ENCODE data around the gene SUSD4. TPM values are rescaled to one million over a fixed set of nuclear protein-coding genes. Genes with fewer than 3 reads are reported as not detected.

Gene SUSD4
- total and polyA plus RNA-seq, 9 of the 15 experiments (the other 6 are each of a cell fraction or from before 2014, with no cell fraction given) = 0.06 to 1.7 (median 0.09) TPM; not detected in 4

DNA sequence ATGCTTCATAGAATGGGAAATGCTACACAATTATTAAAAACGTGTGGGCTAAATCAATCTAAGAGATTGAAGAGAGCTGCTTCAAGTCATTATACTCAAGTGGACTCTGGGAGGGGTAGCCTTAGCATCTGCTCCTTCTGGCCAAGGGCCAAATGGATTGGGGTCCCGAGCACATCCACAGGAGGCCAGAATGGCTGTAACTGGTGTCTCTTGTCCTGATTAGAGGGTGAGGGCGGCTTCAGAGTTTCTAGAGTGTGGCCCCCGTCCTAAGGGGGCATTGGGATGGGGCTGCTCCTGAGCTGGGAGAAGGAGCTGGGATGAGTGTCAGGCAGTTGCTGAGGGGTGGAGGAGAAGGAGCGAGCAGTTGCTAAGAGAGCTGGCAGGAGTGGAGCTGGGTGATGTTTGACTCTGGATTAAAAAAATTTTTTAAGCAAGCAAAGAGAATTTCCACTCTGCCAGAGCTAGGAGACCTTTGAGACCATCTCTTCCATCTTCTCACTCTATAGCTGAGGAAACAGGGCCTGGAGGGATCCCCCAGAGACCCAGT, 149.6 kb downstream of the SUSD4 start:
- ChIA-PET POLR2A (interaction anchor here (0.6 to 1.0 kb wide), 2 partner anchors 40 to 60 kb away, joined by 3 read pairs; no protein-coding TSS in a partner anchor), CTCF (ENCODE audit: low intra/inter-chr PET ratio) (no interaction called here)
- Histone ChIP-seq H3K4me2 (ENCODE audit: insufficient read depth, low read length) (no peak overlapping the region), H3K4me3 (no peak overlapping the region), H3K9ac (ENCODE audit: insufficient read depth in 1 of 2, low read depth in 2 of 2, low read length in 2 of 2) (0 out of 4 replicates have a peak overlapping the region, but pooled peaks of 1 of the 2 experiments have one; percentile 14), H3K79me2 (ENCODE audit: control insufficient read depth, insufficient read depth, low read length) (no peaks in the 10 kb centered on the region), H2AFZ (ENCODE audit: low read depth, low read length) (no peak overlapping the region), H3K4me1 (replicated peaks in 1 of 2; ENCODE audit: control insufficient read depth in 2 of 2, insufficient read depth in 2 of 2, low read length in 2 of 2) (peaks cover 0 to 19% of the 10 kb centered on the region in 2 experiments; a peak in 3 of 5 replicates), H3K9me1 (ENCODE audit: control insufficient read depth, insufficient read depth, low read length) (no peaks in the 10 kb centered on the region), H4K20me1 (replicated peaks; ENCODE audit: control insufficient read depth, insufficient read depth, low read length) (no peaks in the 10 kb centered on the region), H3K9me3 (replicated peaks; ENCODE audit: control insufficient read depth, insufficient read depth, low read depth, low read length) (no peaks in the 10 kb centered on the region), H3K27me3 (ENCODE audit: control insufficient read depth in 2 of 2, insufficient read depth in 2 of 2, low read length in 2 of 2) (no peaks in the 10 kb centered on the region; a peak in 1 of 5 replicates), H3K36me3 (ENCODE audit: control insufficient read depth, insufficient read depth, low read length) (no peaks in the 10 kb centered on the region), H3K27ac (ENCODE audit: extremely low read depth, low read depth, low read length) (no peak overlapping the region)
- TF ChIP-seq NFIC (IDR thresholded peaks at IDR 0.05) (peak; percentile 61), SRSF1 (IDR thresholded peaks at IDR 0.05; ENCODE audit: low read depth, low read length) (no peak)
- DNase-seq (ENCODE audit: extremely low read depth in 1 of 4, low spot score in 3 of 4) (no peak), FAIRE-seq (no peak), ATAC-seq (no peak)
- WGBS (ENCODE audit: insufficient coverage, low coverage, missing lambda C conversion rate) = 35% methylated on average over 5 of the region's 5 CpGs
- no TSS peak for BruUV-seq (replicated peaks)
- in situ Hi-C loops (cut with MboI) (no loop called here), intact Hi-C loops (cut with micrococcal nuclease) (no loop called here)

GRCh38 chr1:223212441-223212840, 151.5 kb downstream of the SUSD4 start:
- no peaks in the 10 kb centered on the region for H3K9me3 ChIP-seq (replicated peaks; ENCODE audit: control insufficient read depth, insufficient read depth, low read depth, low read length)
- no peaks in the 10 kb centered on the region for H3K36me3 ChIP-seq (ENCODE audit: control insufficient read depth, insufficient read depth, low read length)
- ATAC-seq (no peak), FAIRE-seq (no peak), DNase-seq (ENCODE audit: extremely low read depth in 1 of 4, low spot score in 3 of 4) (no peak)
- no peak overlapping the region for H2AFZ ChIP-seq (ENCODE audit: low read depth, low read length)
- CTCF ChIA-PET (ENCODE audit: low intra/inter-chr PET ratio) = no interaction called here
- intact Hi-C loops (cut with micrococcal nuclease) (no loop called here), in situ Hi-C loops (cut with MboI) (no loop called here)
- H3K9me1 ChIP-seq (ENCODE audit: control insufficient read depth, insufficient read depth, low read length) = no peaks in the 10 kb centered on the region
- H3K4me2 ChIP-seq (ENCODE audit: insufficient read depth, low read length) = no peak overlapping the region
- H3K4me1 ChIP-seq (replicated peaks in 1 of 2; ENCODE audit: control insufficient read depth in 2 of 2, insufficient read depth in 2 of 2, low read length in 2 of 2) = peaks cover 0 to 26% of the 10 kb centered on the region in 2 experiments; a peak in 3 of 5 replicates
- no peak overlapping the region for H3K9ac ChIP-seq (ENCODE audit: insufficient read depth in 1 of 2, low read depth in 2 of 2, low read length in 2 of 2)
- H3K4me3 ChIP-seq = no peak overlapping the region
- no TSS peak for BruUV-seq (replicated peaks)
- no peaks in the 10 kb centered on the region for H3K27me3 ChIP-seq (ENCODE audit: control insufficient read depth in 2 of 2, insufficient read depth in 2 of 2, low read length in 2 of 2)
- POLR2A ChIA-PET = no interaction called here
- 31% methylated on average over 3 of the region's 3 CpGs for WGBS (ENCODE audit: insufficient coverage, low coverage, missing lambda C conversion rate)
- no peaks in the 10 kb centered on the region for H4K20me1 ChIP-seq (replicated peaks; ENCODE audit: control insufficient read depth, insufficient read depth, low read length)
- no peak overlapping the region for H3K27ac ChIP-seq (ENCODE audit: extremely low read depth, low read depth, low read length)
- H3K79me2 ChIP-seq (ENCODE audit: control insufficient read depth, insufficient read depth, low read length) = no peaks in the 10 kb centered on the region
- TF ChIP-seq, protein P1, sequence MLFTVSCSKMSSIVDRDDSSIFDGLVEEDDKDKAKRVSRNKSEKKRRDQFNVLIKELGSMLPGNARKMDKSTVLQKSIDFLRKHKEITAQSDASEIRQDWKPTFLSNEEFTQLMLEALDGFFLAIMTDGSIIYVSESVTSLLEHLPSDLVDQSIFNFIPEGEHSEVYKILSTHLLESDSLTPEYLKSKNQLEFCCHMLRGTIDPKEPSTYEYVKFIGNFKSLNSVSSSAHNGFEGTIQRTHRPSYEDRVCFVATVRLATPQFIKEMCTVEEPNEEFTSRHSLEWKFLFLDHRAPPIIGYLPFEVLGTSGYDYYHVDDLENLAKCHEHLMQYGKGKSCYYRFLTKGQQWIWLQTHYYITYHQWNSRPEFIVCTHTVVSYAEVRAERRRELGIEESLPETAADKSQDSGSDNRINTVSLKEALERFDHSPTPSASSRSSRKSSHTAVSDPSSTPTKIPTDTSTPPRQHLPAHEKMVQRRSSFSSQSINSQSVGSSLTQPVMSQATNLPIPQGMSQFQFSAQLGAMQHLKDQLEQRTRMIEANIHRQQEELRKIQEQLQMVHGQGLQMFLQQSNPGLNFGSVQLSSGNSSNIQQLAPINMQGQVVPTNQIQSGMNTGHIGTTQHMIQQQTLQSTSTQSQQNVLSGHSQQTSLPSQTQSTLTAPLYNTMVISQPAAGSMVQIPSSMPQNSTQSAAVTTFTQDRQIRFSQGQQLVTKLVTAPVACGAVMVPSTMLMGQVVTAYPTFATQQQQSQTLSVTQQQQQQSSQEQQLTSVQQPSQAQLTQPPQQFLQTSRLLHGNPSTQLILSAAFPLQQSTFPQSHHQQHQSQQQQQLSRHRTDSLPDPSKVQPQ (CRISPR knock-in tag; IDR thresholded peaks at IDR 0.05; ENCODE audit: borderline replicate concordance) = no peak
- TF ChIP-seq IRF2 (CRISPR knock-in tag; IDR thresholded peaks at IDR 0.05) (no peak), SMAD3 (CRISPR knock-in tag; conservative IDR thresholded peaks at IDR 0.05) (no peak), L3MBTL2 (IDR thresholded peaks at IDR 0.05) (no peak), EP300 (IDR thresholded peaks at IDR 0.05; ENCODE audit: low read length) (no peak), GMEB1 (CRISPR knock-in tag; IDR thresholded peaks at IDR 0.05) (no peak), FOXJ2 (tag; IDR thresholded peaks at IDR 0.05) (no peak), BHLHE40 (IDR thresholded peaks at IDR 0.05; ENCODE audit: low read length) (no peak), CHD4 (IDR thresholded peaks at IDR 0.05; ENCODE audit: insufficient read depth, insufficient replicate concordance, low read depth, low read length, poor library complexity, severe bottlenecking) (no peak), LCOR (CRISPR knock-in tag; IDR thresholded peaks at IDR 0.05) (no peak), ELF2 (CRISPR knock-in tag; IDR thresholded peaks at IDR 0.05) (no peak)

Measured in K562 (cell line).